NCI-H1417 treated with DMSO at 0.1 percent for 48 hours (cell line): ENCODE data around the gene CYTH1.
"Not testable (repeated sequence)": the region's sequence is repeated elsewhere in the genome, so short reads cannot be mapped to it uniquely, and the experiment has no call there.

Experiments used
- DNase-seq: peaks from one replicate; lab custom pipeline; 2025; lab: John Stamatoyannopoulos, UW

The CYTH1 gene

GRCh38 chr17:78759969-78760352 lies 22.1 kb downstream of the CYTH1 start:
- DNase-seq = no peak

DNA sequence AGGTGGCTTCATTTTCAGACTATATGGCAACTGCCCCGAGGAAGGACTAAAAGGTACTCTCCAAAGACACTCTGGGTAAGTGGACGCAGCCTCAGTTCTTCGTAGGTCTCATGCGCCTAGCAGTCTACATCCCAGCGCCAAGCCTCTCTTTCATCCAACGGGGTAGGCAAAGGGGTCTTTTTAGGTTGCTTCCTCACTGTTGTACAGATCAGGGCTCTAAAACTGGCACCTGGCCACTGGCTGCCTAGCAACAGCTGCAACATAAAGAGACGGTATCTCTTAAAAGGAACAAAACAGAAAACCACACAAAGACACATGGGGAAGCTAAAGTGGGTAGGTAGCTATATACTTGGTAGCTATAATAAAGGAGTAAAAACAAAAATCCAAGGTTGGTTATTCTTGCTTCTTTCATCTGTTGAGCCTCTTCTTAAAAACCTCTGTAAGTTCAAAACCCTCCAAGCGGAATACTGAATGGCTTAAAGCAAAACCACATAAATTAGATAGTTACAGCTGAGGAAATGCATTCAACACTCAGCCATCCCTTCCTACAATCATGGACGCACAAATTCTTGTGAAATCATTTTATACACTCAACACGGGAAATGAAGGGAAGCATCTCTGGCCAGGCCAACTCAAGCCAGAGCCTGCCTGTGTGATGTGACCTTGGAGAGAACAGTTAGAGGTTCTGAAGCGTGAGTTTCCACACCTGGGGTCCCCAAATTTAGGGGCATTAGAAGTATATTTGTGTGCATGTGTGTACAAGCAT lies 22.7 kb downstream of the CYTH1 start:
- no peak for DNase-seq

DNA sequence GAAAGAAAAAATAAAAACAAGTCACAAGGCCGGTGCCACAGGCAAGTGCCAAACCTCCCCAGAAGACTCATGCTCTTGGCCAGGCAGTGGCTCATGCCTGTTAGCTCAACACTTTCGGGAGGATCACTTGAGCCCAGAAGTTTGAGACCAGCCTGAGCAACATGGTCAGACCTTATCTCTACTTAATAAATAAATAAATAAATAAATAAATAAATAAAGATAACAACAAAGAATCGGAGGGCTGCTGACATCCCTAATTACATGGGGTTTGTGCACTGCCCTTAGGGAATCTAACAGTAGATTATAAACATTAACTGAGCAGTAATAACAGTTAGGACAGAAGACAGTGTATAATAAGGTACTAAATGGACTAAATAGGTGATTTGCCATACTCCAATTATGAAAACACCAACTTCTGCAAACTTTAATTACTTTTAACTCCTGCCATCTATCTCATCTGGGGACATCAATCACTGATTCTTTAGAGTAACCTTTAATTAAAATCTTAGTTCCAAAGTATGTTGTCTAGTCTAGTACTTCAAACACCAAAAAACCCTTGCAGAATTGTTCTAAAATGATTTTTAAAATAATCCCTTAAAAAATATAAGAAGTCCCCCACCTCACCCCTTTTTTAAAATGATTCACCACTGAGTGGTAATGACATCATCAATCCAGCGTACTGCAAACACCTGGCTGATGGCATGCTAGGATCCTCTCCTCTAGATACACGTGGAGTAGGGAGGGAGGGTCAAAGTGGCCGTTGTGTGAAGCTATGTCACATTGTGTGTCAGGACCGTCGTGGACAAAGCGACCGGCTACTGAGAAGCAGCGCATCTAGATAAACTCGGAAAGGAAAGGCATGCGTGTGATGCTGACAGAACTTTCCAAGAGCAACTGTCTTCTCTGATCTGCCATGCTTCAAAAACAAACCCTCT lies 28.5 kb downstream of the CYTH1 start:
- no peak for DNase-seq

- DNase-seq = no peak
Measured at GRCh38 chr17:78751447-78752161, 30.5 kb downstream of the CYTH1 start.

- DNase-seq = not testable (repeated sequence)
Measured at GRCh38 chr17:78751000-78751399, 31.1 kb downstream of the CYTH1 start.

DNA sequence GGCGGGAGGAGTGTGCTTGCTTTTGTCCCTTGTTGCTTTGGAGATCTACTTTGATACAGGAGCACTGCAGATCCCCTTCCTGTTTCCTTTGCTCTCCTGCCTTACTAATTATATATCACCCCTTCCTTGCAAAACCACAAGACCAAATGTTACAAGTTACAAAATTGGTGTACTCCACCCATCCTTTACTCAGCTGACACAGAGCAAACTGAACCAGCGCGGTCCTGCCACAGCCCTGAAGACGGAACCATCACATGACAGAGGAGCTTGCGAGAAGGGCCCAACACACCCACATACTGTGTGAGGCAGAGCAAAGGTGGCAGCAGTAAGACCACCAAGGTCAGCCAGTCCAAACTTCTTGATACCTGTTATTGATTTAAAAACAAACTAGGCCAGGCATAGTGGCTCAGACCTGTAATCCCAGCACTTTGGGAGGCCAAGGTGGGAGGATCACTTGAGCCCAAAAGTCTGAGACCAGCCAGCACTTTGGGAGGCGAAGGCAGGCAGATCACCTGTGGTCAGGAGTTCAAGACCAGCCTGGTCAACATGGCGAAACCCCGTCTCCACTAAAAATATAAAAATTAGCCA lies 33.2 kb downstream of the CYTH1 start:
- no peak for DNase-seq

DNA sequence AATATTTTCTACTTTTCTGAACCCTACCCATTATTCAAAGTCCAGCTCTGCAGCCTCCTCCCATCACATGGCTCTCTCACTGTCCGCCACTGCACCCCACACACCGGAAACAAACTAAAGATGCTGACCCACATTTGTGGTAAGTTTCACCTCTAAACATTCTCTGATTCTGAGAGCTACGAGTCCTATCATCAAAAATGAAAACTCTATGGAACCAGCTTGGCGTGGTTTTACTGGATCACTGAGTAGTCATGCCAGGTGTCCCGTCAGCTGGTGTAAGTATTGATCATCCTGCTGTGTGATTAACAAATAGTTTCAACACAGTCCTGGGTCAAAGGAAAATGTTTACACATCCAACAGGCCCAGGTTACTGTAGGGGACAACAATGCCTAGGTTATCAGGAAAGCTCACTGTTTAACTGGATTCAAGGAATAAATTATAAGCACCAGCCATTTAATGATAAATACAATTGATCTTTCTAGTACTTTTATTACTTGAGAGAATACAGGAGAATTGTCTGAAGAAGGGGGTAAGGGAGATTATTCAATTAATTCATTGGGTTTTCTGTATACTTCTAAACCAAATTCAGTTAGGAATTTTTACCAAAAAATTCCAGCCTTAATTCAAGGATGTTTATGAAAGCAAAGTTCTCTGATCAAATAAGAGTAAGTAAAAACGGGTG lies 33.9 kb downstream of the CYTH1 start:
- DNase-seq = no peak

DNA sequence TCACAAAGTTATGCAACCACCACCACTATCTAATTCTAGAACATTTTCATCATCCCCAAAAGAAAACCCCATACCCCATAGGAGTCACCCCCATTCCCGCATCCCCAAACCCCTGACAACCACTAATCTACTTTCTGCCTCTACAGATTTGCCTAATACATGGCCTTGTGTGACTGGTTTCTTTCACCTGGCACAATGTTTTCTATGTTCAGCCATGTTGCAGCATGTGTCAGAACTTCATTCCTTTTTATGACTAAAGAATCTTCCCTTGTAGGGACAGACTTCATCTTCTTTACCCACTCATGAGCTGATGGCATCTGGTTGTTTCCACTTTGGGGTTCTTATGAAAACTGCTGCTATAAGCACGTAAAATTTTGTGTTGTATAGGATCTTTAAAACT lies 34.6 kb downstream of the CYTH1 start:
- no peak for DNase-seq

- no peak for DNase-seq
Measured at GRCh38 chr17:78746949-78747269, 35.2 kb downstream of the CYTH1 start.

DNA sequence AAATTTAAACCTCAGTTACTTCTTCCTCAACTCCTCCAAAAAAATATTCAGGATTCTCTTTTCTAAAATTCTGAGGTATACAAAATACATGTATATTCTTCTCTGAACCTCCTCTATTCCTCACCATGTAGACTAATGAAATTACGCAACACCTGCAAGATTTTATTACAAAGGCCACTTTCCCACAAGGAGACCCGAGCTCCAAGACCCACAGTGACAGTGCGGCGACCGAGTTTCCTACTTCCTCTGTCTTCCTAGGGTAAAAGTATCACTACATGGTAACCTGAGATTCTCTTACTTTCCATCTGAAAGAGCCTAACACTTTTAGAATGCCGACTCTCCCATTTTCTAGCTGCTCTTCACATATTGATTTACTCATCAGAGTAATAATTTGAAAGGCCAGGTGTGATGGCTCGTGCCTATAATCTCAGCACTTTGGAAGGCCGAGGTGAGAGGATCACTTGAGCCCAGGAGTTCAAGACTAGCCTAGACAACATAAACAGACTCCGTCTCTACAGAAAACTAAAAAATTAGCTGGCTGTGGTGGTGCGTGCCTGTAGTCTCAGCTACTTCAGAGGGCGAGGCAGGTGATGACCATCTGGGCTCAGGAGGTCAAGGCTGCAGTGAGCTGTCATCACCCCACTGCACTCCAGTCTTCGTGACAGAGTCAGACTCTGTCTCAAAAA lies 35.7 kb downstream of the CYTH1 start:
- DNase-seq = no peak

DNA sequence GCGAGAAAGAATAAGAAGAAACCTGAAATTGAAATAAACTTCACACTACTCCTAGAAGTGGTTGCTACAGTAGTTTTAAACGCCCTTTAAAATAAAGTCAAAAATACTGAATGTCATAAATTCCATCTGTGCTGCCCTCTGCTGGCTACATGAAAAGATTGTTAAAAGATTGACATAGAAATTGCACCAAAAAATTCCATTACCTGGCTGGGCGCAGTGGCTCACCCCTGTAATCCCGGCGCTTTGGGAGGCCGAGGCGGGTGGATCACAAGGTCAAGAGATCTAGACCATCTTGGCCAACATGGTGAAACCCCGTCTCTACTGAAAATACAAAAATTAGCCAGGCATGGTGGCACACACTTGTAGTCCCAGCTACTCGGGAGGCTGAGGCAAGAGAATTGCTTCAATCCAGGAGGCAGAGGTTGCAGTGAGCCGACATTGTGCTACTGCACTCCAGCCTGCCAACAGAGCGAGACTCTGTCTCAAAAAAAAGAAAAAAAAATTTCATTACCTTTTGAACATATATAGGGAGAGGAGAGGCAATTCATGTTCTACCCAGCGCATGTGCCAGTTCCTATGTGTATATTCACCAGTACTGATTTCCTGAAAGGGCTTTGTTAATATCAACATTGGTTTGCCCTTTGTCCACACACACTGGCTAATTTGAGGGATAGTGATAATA lies 36.5 kb downstream of the CYTH1 start:
- DNase-seq = no peak

DNA sequence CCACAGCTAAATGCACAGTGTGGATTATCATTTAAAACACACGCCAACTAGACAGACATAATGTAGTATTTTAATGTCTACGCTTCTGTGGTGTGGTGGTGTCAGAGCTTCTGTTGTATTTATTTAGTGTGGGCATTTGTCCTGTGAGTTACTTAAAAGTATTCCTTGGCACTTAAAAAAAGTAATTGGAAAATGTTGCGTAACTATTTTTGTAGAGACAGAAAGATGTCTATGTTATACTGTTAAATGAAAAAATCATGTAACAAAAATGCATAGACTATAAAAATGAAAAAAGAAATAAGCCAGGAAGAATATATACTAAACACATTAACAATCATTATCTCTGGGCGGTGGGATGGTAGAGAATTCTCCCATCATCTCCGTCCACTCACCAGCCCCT lies 39.2 kb downstream of the CYTH1 start:
- no peak for DNase-seq

DNA sequence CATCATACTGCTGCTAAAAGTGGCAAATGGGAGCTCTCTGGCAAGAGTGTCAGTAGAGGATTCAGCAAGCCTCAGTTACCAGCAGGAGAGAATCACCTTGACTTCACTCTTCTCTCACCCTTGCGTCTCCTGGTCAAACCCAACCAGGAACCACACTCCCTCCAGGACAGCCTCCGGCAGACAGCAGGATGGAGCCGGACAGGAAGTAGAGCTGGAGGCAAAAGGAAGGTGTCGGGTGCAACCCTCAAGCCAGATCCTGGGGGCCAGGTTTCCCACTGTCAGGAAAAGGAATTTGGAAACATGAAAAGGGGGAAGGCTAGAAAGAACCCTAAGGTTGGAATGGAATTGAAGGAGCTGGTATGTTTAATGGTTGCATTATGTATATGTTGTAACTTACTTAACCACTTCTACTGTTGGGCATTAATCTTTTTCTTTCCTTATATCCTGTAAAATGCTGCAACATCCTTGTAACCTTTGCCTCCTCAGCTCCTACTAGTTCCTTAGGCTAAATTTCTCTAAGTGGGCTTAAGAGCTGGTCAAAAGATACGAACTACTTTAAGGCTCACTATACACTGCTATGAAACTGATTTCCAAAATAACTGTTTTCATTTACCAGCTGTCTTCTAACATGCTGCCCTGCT lies 40.3 kb downstream of the CYTH1 start:
- DNase-seq = no peak

DNA sequence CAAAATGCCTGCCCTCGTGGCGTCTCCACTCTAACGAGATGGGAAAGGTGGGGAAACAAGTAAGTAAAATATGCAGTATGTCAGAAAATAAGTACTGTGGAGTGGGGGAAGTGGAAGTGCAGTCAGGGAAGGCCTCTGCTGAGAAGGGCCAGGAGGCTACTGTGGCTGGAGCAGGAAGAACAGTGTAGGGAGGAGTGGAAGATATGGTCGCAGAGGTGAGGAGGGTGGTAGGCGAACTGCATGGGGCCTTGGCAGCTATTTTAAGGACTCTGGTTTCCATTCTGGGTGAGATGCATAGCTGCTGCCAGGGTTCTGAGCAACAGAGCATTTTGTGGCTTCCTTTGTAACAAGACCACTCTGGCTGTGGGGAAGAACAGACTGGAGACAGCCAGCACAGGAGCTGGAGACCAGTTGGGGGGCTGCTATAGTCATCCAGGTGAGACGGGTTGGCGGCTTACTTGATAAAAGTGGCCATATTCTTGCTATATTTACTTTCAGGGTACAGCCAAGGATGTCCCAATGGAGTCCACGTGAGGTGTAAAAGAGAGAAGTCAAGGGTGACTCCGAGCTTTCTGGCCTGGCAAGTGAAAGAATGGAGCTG lies 42.6 kb downstream of the CYTH1 start:
- DNase-seq = no peak

DNA sequence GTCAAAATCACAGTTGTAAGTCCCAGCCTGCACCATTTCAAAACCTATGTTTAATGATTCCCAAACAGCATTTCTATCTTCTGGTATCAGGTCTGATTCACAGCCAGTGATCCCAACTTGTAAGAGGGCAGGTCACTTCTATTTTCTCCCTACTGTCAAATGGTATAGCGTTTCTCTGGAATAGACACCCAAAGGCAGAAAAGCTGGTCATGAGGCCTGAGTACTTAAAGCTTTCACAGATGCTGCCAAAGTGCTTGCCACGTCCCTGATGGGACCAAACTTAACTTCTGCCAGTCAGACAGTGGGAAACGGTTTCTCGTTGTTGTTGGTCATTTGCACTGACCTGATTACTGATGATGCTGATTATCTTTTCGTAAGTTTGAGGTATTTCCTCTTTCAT lies 43.4 kb downstream of the CYTH1 start:
- no peak for DNase-seq

DNA sequence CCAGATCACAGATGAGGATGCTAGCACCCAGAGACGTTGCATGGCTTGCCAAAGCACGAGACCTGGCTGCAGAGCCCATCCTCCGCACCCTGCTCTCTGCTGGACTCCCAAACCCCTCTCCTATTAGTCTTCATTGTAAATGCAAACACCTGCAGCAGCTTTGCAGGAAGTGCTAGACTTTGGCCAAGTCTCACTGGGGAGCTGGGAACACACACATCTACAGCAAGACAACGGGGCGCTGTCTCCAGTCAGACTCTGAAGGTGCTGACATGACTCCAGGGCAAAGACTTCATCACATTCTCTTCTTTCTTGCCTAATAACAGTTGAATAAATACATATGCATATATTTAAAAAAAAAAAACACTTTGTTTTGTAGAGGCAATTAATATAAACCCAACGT lies 43.8 kb downstream of the CYTH1 start:
- no peak for DNase-seq

GRCh38 chr17:78737332-78737731 lies 44.7 kb downstream of the CYTH1 start:
- no peak for DNase-seq

DNA sequence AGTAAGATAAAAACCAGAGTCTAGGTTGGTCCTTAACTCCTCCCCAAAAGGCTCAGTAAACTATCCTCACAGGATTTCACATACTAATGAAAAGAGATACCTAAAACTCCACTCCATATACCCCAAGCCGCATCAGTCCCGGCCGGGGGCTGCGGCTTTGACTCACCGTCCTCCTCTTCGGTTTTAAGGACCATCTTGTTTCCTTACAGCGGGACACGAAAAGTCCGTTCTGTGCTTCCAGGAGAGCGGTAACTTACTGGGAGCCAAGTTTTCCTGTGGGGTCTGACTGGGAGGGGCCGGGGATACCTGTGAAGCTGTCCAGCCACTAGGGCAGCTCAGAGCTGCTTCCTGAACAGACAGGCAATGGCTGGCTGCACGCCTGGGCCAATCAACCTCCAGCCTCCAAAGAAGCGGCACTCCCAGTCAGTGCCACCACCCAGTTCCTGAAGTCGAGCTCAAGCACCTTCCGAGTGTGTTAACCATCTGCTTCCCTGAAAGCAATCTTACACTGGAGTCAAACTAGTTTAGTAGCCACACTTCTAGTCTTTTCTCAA lies 45.5 kb downstream of the CYTH1 start:
- no peak for DNase-seq

DNA sequence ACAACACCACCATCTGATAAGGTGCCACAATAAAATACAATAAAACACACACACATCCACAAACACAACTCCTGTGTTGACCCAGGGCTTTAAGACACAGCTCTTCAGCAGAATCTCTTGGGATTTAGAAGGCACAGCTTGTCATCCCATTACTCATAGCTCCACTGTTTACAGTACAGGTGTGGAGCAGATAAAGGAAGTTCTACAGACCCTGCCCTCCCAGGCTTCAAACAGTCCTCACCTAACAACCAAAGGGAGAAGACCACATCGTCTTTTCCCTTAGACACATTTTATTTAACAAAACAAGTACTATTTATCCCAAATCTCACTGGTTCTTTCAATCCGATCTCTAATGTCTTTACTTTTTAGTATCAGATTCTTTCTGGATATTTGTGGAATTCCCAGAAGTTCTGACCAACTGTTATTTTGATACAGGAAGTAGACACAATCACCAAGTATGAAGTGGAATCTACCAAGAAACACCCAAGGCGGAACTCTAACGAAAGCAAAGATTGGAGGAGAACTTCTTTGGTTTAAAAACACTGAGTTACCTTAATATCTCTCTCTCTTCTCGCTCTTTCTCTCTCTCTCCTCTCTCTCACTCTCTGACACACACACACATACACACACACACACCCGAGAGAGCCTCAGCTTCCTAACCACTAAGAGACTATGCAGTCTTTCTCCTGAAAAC lies 46.1 kb downstream of the CYTH1 start:
- no peak for DNase-seq
